Measurements from ENCODE around the gene IFNA17.
"Not testable (repeated sequence)": the region's sequence is repeated elsewhere in the genome, so short reads cannot be mapped to it uniquely, and the experiment has no call there.

The IFNA17 gene

DNA sequence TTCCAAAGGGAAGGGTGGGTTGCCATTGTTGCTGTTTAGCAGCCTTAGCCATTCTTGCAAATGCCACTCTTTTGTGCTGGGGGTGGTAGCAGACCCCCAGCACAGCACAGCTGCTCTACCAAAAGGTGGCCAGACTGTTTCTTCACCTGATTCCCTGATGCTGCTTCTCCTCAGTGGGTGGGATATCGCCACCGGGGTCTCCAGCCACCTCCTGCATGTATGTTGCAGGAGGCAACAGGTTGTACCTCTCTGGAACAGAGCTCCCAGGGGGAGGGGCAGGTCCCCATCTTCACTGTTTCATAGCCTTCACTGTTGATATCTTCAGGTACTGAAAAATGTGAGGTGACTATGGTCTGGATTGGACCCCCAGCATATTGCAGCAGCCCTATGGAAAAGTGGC is 17.2 kb downstream of the IFNA17 start:
- DNase-seq (ENCODE audit: low spot score) = not testable (repeated sequence)

DNA sequence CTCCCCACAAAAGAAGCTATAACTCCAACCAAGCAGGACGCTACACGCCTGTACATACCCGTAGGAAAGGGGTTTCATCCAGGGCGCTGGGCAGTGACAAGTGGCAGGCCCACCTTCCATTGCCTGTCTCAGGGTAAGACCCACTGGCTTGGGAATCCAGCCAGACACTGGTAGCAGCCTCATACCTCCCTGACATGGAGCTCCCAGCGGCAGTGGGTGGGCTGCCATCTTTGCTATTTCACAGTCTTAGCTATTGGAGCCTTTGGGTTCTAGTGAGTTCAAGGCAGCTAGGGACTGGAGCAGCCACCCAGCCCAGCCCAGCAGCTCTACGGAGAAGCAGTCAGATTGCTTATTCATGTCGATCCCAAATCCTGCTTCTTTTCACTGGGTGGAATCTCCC is 17.7 kb downstream of the IFNA17 start:
- no peak for DNase-seq (ENCODE audit: low spot score)

DNA sequence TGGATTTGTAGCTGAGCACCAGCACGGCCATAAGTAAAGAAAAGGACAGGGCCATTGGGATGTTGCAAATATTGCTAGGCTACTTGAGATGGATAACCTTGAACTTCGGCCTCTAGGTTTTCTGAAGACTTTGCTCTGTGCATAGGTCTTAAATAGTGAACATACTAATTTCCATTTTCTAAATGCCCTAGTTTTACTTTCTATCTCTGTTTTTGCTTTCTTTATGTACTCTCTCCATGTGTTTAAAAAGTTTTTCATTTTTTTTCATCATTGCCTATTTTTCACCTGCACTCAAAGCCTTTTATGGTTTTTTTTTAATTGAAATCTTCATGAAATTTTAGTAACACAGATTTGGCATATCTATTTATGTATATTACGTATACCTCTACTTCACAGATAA is 21.0 kb downstream of the IFNA17 start, which contains the start of gene IFNA10:
Gene IFNA10 (minus strand): TSS at position 101 of the 400 bp plus-strand sequence. CDS start 46 bp downstream, at position 55.
- DNase-seq (ENCODE audit: low spot score) = not testable (repeated sequence)

DNA sequence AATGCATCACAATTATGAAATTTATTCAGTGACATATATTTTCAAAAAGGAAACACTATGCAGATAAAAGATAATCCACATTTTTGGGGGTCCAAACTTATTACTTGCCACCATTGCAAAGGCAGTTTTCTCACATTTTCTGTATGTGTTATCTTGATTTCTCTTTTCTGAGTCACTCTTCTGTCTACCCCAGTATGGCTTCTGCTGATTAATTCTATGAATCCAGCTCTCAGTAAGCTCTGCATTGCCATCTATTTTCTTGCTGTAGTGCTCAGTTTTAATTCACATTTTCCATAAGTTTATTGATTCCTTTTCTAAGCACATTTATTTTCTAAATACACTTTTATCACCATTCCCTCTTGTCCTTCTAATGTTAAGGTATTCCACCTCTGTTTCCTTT is 22.8 kb downstream of the IFNA17 start:
- DNase-seq (ENCODE audit: low spot score) = no peak

DNA sequence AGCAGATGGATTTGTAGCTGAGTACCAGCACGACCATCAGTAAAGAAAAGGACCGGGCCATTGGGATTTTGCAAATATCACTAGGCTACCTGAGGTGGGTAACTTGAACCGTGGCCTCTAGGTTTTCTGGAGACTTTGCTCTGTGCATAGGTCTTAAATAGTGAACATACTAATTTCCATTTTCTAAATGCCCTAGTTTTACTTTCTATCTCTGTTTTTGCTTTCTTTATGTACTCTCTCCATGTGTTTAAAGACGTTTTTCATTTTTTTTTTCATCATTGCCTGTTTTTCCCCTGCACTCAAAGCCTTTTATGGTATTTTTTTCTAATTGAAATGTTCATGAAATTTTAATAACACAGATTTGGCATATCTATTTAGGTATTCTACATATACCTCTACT is 25.9 kb downstream of the IFNA17 start, which contains the start of gene IFNA7:
Gene IFNA7 (minus strand): TSS at position 101 of the 400 bp plus-strand sequence. CDS start 40 bp downstream, at position 61.
- not testable (repeated sequence) for DNase-seq (ENCODE audit: low spot score)

DNA sequence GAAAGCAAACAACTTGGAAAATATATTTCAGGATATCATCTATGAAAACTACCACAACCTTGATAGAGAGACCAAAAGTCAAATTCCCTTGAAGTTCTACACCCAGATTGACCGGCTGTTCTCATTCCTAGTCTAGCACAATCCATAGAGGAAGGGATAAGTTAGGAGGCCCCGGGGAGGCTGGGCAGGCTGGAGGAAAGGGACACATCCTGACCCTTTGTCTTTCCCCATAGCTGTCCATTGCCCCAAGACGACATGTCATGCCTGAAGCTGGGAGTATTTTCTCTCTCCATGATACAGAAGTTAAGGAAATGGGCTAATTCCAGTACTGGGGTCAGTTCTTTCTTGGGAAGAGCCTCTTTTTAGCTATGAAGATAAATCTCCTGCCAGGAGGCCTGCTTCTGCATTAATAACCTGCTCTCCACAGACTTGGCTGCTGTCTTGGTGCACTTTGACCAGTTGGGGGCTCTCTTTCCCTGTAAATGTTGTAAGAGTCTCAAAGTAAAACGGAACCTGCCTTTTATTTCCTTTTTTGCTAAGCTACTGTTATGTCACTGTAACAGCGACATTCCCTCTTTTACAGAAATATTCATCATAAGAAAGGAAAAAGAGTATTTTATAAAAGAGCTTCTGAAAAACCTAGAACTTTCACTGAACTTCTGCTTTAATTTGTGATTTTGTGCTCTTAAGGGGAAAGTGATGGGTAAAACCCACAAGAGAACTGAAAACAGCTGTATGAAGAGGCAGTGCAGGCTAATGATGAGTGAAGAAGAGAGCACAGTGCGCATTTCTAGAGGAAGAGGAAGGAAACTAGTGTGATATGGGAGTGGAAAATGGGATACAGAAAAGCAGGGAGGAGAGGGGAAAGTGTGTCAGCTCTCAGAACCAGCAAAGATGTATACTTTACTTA is 32.9 kb downstream of the IFNA17 start:
- not testable (repeated sequence) for DNase-seq (ENCODE audit: low spot score)

DNA sequence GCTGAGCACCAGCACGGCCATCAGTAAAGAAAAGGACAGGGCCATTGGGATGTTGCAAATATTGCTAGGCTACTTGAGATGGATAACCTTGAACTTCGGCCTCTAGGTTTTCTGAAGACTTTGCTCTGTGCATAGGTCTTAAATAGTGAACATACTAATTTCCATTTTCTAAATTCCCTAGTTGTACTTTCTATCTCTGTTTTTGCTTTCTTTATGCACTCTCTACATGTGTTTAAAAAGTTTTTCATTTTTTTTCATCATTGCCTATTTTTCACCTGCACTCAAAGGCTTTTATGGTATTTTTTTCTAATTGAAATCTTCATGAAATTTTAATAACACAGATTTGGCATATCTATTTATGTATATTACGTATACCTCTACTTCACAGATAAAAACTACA is 40.5 kb downstream of the IFNA17 start, which contains the start of gene IFNA4:
Gene IFNA4 (minus strand): TSS at position 101 of the 400 bp plus-strand sequence. CDS start 56 bp downstream, at position 45.
- not testable (repeated sequence) for DNase-seq (ENCODE audit: low spot score)

DNA sequence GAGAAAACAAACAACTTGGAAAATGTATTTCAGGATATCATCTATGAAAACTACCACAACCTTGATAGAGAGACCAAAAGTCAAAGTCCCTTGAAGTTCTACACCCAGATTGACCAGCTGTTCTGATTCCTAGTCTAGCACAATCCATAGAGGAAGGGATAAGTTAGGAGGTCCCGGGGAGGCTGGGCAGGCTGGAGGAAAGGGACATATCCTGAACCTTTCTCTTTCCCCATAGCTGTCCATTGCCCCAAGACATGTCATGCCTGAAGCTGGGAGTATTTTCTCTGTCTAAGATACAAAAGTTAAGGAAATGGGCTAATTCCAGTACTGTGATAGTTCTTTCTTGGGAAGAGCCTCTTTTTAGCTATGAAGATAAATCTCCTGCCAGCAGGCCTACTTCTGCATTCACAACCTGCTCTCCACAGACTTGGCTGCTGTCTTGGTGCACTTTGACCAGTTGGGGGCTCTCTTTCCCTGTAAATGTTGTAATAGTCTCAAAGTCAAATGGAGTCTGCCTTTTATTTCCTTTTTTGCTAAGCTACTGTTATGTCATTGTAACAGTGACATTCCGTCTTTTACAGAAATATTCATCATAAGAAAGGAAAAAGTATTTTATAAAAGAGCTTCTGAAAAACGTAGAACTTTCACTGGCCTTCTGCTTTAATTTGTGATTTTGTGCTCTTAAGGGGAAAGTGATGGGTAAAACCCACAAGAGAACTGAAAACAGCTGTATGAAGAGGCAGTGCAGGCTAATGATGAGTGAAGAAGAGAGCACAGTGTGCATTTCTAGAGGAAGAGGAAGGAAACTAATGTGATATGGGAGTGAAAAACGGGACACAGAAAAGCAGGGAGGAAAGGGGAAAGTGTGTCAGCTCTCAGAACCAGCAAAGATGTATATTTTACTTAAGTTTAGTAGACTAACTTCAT is 44.9 kb downstream of the IFNA17 start:
- not testable (repeated sequence) for DNase-seq (ENCODE audit: low spot score)
